Mesodermal cell (in vitro differentiated cells): ENCODE data around the gene PEAK3.

Experiments used
- H3K27ac ChIP-seq: 2 replicates; pipeline ENCODE4 v1.7.0; 2013; ENCODE audit warnings: mild to moderate bottlenecking, low read depth, low read length, moderate library complexity; ENCODE audit not compliant: severe bottlenecking
- H3K36me3 ChIP-seq: 2 replicates; pipeline ENCODE4 v1.7.1; 2013; ENCODE audit warnings: mild to moderate bottlenecking, low read length, moderate library complexity; ENCODE audit not compliant: control insufficient read depth, insufficient read depth
- H3K4me1 ChIP-seq: one replicate; pipeline ENCODE4 v1.7.1; 2013; ENCODE audit warnings: mild to moderate bottlenecking, low read length; ENCODE audit not compliant: insufficient read depth, control insufficient read depth, poor library complexity, severe bottlenecking
- H3K4me3 ChIP-seq: 2 replicates; pipeline ENCODE4 v1.7.0; 2013; ENCODE audit warnings: low read length, control low read depth, mild to moderate bottlenecking; ENCODE audit not compliant: insufficient read depth, poor library complexity, severe bottlenecking; ENCODE audit errors: extremely low read depth
- H3K9me3 ChIP-seq: 2 replicates; pipeline ENCODE4 v1.7.1; 2013; ENCODE audit warnings: mild to moderate bottlenecking, low read length, moderate library complexity; ENCODE audit not compliant: control insufficient read depth
- WGBS, 2 experiments: methylation state at CpG; one replicate each; pipeline ENCODE4 v1.1.5; 2013; ENCODE audit warnings: missing lambda C conversion rate in 2 of 2; ENCODE audit not compliant: insufficient coverage in 2 of 2; 5-methylcytosine and 5-hydroxymethylcytosine counted together

The PEAK3 gene

GRCh38 chr19:2252797-2253105 is 29.2 kb downstream of the PEAK3 start:
- H3K4me3 ChIP-seq: no peak overlapping the region
- H3K9me3 ChIP-seq: no peaks in the 10 kb centered on the region
- peaks cover 3% of the 10 kb centered on the region for H3K4me1 ChIP-seq
- H3K36me3 ChIP-seq: peaks cover 10% of the 10 kb centered on the region
- H3K27ac ChIP-seq: no peak overlapping the region
- 40 to 55% methylated on average over 13 to 14 of the region's 18 CpGs for WGBS, 2 experiments

GRCh38 chr19:2252055-2252796 is 29.7 kb downstream of the PEAK3 start:
- no peak overlapping the region for H3K4me3 ChIP-seq
- peaks cover 3% of the 10 kb centered on the region for H3K4me1 ChIP-seq
- whole genome bisulfite sequencing, 2 experiments: 80% methylated on average over 61 to 72 of the region's 74 CpGs
- H3K27ac ChIP-seq: no peak overlapping the region
- peaks cover 15% of the 10 kb centered on the region for H3K36me3 ChIP-seq
- H3K9me3 ChIP-seq: no peaks in the 10 kb centered on the region

GRCh38 chr19:2251106-2252054 is 30.6 kb downstream of the PEAK3 start:
- no peak overlapping the region for H3K27ac ChIP-seq
- WGBS, 2 experiments: 74 to 78% methylated on average over 120 to 125 of the region's 125 CpGs
- peaks cover 3% of the 10 kb centered on the region for H3K4me1 ChIP-seq
- H3K36me3 ChIP-seq: peaks cover 24% of the 10 kb centered on the region
- H3K4me3 ChIP-seq: no peak overlapping the region
- H3K9me3 ChIP-seq: no peaks in the 10 kb centered on the region

GRCh38 chr19:2250766-2251105 is 31.2 kb downstream of the PEAK3 start:
- Histone ChIP-seq H3K9me3 (no peaks in the 10 kb centered on the region), H3K4me1 (peaks cover 3% of the 10 kb centered on the region), H3K27ac (no peak overlapping the region), H3K36me3 (peaks cover 30% of the 10 kb centered on the region), H3K4me3 (no peak overlapping the region)
- 76 to 85% methylated on average over 38 to 40 of the region's 40 CpGs for WGBS, 2 experiments

GRCh38 chr19:2249880-2250765 is 31.9 kb downstream of the PEAK3 start:
- Histone ChIP-seq H3K4me3 (no peak overlapping the region), H3K36me3 (peaks cover 36% of the 10 kb centered on the region), H3K9me3 (no peaks in the 10 kb centered on the region), H3K27ac (no peak overlapping the region), H3K4me1 (peaks cover 3% of the 10 kb centered on the region)
- 80% methylated on average over 38 to 41 of the region's 43 CpGs for WGBS, 2 experiments

- H3K4me3 ChIP-seq: no peak within 1 kb of the TSS
- no peak within 1 kb of the TSS for H3K27ac ChIP-seq
- H3K36me3 ChIP-seq: peaks cover 45% of the 10 kb centered on the region
- no peaks in the 10 kb centered on the region for H3K9me3 ChIP-seq
- 90 to 92% methylated on average over 21 to 26 of the region's 27 CpGs for WGBS, 2 experiments
- H3K4me1 ChIP-seq: peaks cover 3% of the 10 kb centered on the region
Observed at GRCh38 chr19:2249010-2249866, 32.7 kb downstream of the PEAK3 start, which contains the start of gene AMH. AMH (plus strand) TSS chr19:2249323; CDS start chr19:2249333, 10 bp downstream.

GRCh38 chr19:2248136-2249009 is 33.6 kb downstream of the PEAK3 start:
- Histone ChIP-seq H3K9me3 (no peaks in the 10 kb centered on the region), H3K27ac (no peak overlapping the region), H3K36me3 (peaks cover 54% of the 10 kb centered on the region), H3K4me1 (peaks cover 1% of the 10 kb centered on the region), H3K4me3 (no peak overlapping the region)
- WGBS, 2 experiments: 97 to 98% methylated on average over 11 to 12 of the region's 21 CpGs

- Histone ChIP-seq H3K36me3 (peaks cover 62% of the 10 kb centered on the region), H3K4me3 (no peak overlapping the region)
- 95 to 97% methylated on average over 15 to 20 of the region's 28 CpGs for WGBS, 2 experiments
Observed at GRCh38 chr19:2247433-2248101, 34.4 kb downstream of the PEAK3 start.

GRCh38 chr19:2246801-2247361 is 35.1 kb downstream of the PEAK3 start:
- Histone ChIP-seq H3K4me1 (no peaks in the 10 kb centered on the region), H3K27ac (no peak overlapping the region), H3K4me3 (no peak overlapping the region), H3K36me3 (peaks cover 69% of the 10 kb centered on the region), H3K9me3 (no peaks in the 10 kb centered on the region)
- WGBS, 2 experiments: 93 to 94% methylated on average over 24 to 26 of the region's 26 CpGs

More at GRCh38 chr19:2247433-2248101, 34.4 kb downstream of the PEAK3 start:
- Histone ChIP-seq H3K4me1 (no peaks in the 10 kb centered on the region), H3K9me3 (no peaks in the 10 kb centered on the region), H3K27ac (no peak overlapping the region)
